Upper lobe of right lung (tissue), 1 donor: ENCODE results near the gene WWOX. TPM values are rescaled to one million over a fixed set of nuclear protein-coding genes. Genes with fewer than 3 reads are reported as not detected.
"Not testable (repeated sequence)": the region's sequence is repeated elsewhere in the genome, so short reads cannot be mapped to it uniquely, and the experiment has no call there.

Source experiments
- ATAC-seq: fragments of 200-7000 bp; cut with Tn5 transposase; one replicate; pipeline ENCODE4 v1.9.1; 2020; ENCODE audit warnings: mild to moderate bottlenecking, moderate library complexity
- DNase-seq: peaks from one replicate; pipeline ENCODE4 v3.0.0-alpha.2; 2020
- H3K27ac ChIP-seq: fragments of 200-600 bp; one replicate; pipeline ENCODE4 v1.8.0; 2022
- H3K27me3 ChIP-seq: fragments of 200-600 bp; one replicate; pipeline ENCODE4 v1.8.0; 2022; ENCODE audit warnings: mild to moderate bottlenecking
- H3K36me3 ChIP-seq: fragments of 200-600 bp; one replicate; pipeline ENCODE4 v1.8.0; 2022
- H3K4me1 ChIP-seq: fragments of 200-600 bp; one replicate; pipeline ENCODE4 v1.8.0; 2022
- H3K4me3 ChIP-seq: fragments of 200-600 bp; one replicate; pipeline ENCODE4 v1.8.0; 2022; ENCODE audit warnings: mild to moderate bottlenecking
- H3K9me3 ChIP-seq: fragments of 200-600 bp; one replicate; pipeline ENCODE4 v1.8.0; 2022
- intact Hi-C: fragments of 100-400 bp; cut with DNase I; formaldehyde crosslinking; loops from one replicate; pipeline ENCODE4 v1.11.0; 2022
- total RNA-seq: library from RNA; stranded (reverse); fragmentation: NEBNext Ultra II Directional; extraction: Animal tissue kit (Norgen Biotek cat#: 25700); gene quantifications from one replicate; pipeline ENCODE4 v1.2.1, GENCODE V29; 2021
- TF ChIP-seq, protein P1 (sequence below): fragments of 200-600 bp; IDR thresholded peaks from one replicate; pipeline ENCODE4 v1.8.0; 2022; ENCODE audit warnings: antibody characterized with exemption
- donor health status: DM: no; HTN: yes; CAD: no; lungs with severe emphysema.

WWOX gene
- total RNA-seq, 1 donor from 2014 or later, result 17.0 TPM

DNA sequence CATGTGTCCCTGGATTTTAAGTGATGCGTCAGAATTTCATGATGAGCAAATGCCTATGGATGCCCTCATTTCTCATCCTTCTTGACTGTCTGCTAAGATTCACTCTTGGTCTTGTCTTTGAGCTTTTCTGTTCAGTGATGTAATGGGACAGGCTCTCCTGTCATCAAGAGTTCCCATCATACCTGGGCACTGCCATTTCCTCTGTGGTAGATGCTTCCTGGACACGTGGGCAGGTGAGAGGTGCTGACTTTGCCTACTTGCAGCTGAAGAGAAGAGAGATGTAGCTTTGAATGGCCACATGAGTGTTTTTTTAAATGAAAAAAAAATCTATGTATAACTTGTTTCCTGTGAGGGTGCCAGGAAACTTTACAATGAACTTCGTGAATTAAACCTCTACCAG, 943.4 kb downstream of the WWOX start:
- no peak for DNase-seq

DNA sequence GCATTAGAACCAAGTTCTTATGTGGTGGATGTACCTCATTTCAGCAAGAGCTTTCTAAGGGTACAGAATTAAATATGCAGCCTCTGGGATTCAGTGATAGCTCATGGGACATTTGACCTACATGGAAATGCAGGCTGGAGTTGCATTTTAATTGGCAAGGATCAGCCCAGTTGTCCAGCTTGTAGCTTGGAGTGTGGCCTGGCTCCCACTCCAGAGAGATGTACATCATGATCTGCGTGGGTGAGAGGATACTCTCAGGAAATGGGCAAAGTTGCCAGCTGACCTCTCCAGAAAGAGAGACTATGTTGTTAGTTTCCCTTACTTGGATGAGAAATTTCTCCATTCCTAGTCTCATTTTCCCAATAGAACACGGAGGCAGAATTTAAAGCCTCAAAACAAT, 945.7 kb downstream of the WWOX start:
- ATAC-seq, result no peak
- TF ChIP-seq, protein P1, sequence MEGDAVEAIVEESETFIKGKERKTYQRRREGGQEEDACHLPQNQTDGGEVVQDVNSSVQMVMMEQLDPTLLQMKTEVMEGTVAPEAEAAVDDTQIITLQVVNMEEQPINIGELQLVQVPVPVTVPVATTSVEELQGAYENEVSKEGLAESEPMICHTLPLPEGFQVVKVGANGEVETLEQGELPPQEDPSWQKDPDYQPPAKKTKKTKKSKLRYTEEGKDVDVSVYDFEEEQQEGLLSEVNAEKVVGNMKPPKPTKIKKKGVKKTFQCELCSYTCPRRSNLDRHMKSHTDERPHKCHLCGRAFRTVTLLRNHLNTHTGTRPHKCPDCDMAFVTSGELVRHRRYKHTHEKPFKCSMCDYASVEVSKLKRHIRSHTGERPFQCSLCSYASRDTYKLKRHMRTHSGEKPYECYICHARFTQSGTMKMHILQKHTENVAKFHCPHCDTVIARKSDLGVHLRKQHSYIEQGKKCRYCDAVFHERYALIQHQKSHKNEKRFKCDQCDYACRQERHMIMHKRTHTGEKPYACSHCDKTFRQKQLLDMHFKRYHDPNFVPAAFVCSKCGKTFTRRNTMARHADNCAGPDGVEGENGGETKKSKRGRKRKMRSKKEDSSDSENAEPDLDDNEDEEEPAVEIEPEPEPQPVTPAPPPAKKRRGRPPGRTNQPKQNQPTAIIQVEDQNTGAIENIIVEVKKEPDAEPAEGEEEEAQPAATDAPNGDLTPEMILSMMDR, result no peak
- intact Hi-C loops, result no loop called here
- no peak for DNase-seq
- Histone ChIP-seq H3K27ac (no peak overlapping the region), H3K36me3 (no peaks in the 10 kb centered on the region), H3K9me3 (no peaks in the 10 kb centered on the region), H3K4me3 (no peak overlapping the region), H3K27me3 (no peaks in the 10 kb centered on the region), H3K4me1 (no peaks in the 10 kb centered on the region)

More for the DNA sequence above, 943.4 kb downstream of the WWOX start:
- ATAC-seq, result no peak
- H3K36me3 ChIP-seq, result no peaks in the 10 kb centered on the region
- H3K4me3 ChIP-seq, result no peak overlapping the region
- intact Hi-C loops, result no loop called here
- no peak overlapping the region for H3K27ac ChIP-seq
- H3K9me3 ChIP-seq, result no peaks in the 10 kb centered on the region
- H3K27me3 ChIP-seq, result no peaks in the 10 kb centered on the region
- TF ChIP-seq, protein P1, result no peak
- H3K4me1 ChIP-seq, result no peaks in the 10 kb centered on the region

DNA sequence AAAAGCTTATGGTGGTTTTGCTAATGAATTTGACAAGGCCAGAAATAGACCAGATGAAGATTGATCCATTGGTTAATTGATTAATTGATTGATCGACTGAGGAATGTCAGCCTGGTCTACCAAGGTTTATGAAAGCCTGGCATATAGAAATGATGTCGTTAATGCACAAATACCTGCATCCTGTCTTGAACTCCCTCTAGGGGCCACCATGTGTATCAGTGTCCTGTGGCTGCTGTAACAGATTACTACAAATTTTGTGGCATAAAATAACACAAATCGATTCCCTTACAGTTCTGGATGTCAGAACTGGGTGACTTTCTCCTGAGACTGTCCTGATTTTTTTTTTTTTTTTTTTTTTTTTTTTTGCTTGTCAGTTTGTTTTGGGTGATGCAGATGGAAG, 947.9 kb downstream of the WWOX start:
- Histone ChIP-seq H3K4me1 (no peaks in the 10 kb centered on the region), H3K36me3 (no peaks in the 10 kb centered on the region), H3K4me3 (no peak overlapping the region), H3K27me3 (no peaks in the 10 kb centered on the region), H3K9me3 (no peaks in the 10 kb centered on the region), H3K27ac (no peak overlapping the region)
- no peak for DNase-seq
- peak; percentile 47 for ATAC-seq
- intact Hi-C loops, result no loop called here
- TF ChIP-seq, protein P1, result peak; percentile 50

DNA sequence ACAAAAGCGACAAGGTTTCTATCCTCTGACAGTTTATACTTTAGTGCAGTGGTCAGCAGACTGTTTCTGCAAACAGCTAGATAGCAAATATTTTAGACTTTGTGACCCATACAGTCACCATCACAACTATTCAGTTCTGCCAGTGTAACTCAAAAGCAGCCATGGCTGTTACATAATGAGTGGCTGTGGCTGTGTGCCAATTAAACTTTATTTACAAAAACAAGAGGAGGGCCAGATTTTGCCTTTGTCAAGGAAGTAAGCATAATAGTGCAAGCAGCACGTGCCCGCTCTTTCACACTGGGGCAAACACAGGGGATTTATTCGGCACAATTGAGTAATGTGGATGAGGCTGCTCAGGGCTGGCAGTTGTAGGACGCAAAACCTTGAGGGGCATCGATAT, 949.6 kb downstream of the WWOX start:
- DNase-seq (no peak), ATAC-seq (no peak)
- Histone ChIP-seq H3K36me3 (no peaks in the 10 kb centered on the region), H3K27ac (no peak overlapping the region), H3K4me3 (no peak overlapping the region), H3K4me1 (no peaks in the 10 kb centered on the region), H3K27me3 (no peaks in the 10 kb centered on the region), H3K9me3 (no peaks in the 10 kb centered on the region)
- intact Hi-C loops, result no loop called here
- TF ChIP-seq, protein P1, result no peak

DNA sequence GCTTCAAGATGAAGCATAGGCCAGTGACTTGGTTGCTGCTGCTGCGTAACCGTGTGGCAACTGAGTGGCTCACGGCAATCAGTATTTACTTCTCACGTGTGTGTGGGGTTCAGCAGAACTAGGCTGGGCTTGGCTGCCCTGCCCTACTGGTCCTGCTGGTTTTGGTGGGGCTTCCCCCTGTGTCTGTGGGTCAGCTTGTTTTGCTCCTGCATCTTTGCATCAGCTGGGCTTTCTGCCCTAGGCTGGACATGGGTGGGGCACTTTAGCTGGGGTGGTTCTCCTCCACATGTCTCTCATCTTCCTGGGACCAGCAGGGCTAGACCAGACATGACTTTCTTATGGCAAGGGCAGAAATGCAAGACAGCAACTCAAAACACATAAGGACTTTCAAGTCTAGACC, 950.6 kb downstream of the WWOX start:
- H3K9me3 ChIP-seq, result no peaks in the 10 kb centered on the region
- no peak overlapping the region for H3K4me3 ChIP-seq
- no peaks in the 10 kb centered on the region for H3K36me3 ChIP-seq
- peak; percentile 29 for ATAC-seq
- no peak overlapping the region for H3K27ac ChIP-seq
- no peaks in the 10 kb centered on the region for H3K27me3 ChIP-seq
- no peaks in the 10 kb centered on the region for H3K4me1 ChIP-seq
- intact Hi-C loops, result no loop called here
- DNase-seq, result no peak
- TF ChIP-seq, protein P1, result no peak

DNA sequence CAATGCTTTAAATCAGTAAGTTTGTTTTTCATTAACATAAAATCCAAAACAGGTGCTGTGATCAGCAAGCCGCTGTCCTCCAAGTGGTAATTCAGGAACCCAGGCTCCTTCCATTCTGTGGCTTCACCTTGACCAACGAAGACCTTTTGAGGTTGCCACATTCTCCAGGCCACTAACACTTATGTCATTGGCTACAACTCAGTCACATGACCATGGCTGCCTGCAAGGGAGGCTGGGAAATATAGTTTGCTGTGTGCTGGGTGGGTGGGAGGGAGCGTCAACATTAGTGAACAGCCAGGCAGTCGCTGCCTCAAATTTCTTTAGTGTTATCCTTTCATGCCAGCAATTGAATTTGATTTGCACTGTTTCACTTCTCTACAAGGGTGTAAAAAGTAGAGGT, 951.9 kb downstream of the WWOX start:
- Histone ChIP-seq H3K27me3 (no peaks in the 10 kb centered on the region), H3K4me3 (no peak overlapping the region), H3K4me1 (no peaks in the 10 kb centered on the region), H3K36me3 (no peaks in the 10 kb centered on the region), H3K27ac (no peak overlapping the region), H3K9me3 (no peaks in the 10 kb centered on the region)
- intact Hi-C loops, result no loop called here
- TF ChIP-seq, protein P1, result no peak
- ATAC-seq (no peak), DNase-seq (no peak)

DNA sequence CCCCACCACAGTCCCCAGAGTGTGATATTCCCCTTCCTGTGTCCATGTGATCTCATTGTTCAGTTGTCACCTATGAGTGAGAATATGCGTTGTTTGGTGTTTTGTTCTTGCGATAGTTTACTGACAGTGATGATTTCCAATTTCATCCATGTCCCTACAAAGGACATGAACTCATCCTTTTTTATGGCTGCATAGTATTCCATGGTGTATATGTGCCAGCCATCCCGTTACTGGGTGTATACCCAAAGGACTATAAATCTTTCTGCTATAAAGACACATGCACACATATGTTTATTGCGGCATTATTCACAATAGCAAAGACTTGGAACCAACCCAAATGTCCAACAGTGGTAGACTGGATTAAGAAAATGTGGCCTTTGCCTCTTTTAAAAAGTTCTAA, 952.7 kb downstream of the WWOX start:
- H3K36me3 ChIP-seq, H3K27me3 ChIP-seq, H3K4me3 ChIP-seq, H3K4me1 ChIP-seq, DNase-seq, ATAC-seq, H3K27ac ChIP-seq, H3K9me3 ChIP-seq, intact Hi-C loops: not testable (repeated sequence)
